Upper lobe of left lung (tissue), 6 donors: ENCODE results near the gene STOML1. TPM values are rescaled to one million over a fixed set of nuclear protein-coding genes. Genes with fewer than 3 reads are reported as not detected.

Source experiments
- ATAC-seq, 2 donors: fragments of 200-7000 bp; cut with Tn5 transposase; one replicate each; pipeline ENCODE4 v1.9.1; 2022; ENCODE audit warnings: mild to moderate bottlenecking in 2 of 2, moderate library complexity in 2 of 2; ENCODE audit not compliant: low FRiP score in 2 of 2
- DNase-seq, 2 donors: peaks; one replicate each; pipeline ENCODE4 v3.0.0-alpha.2; 2019 to 2020
- H3K27ac ChIP-seq, 4 donors: fragments of 200-600 bp; sonication (generic); one replicate each; pipeline ENCODE4 v1.5.1; 2016 to 2019
- H3K27me3 ChIP-seq, 4 donors: fragments of 200-600 bp; sonication (generic); one replicate each; pipeline ENCODE4 v1.5.1; 2017 to 2019
- H3K36me3 ChIP-seq, 4 donors: fragments of 200-600 bp; sonication (generic); one replicate each; pipeline ENCODE4 v1.5.1; 2016 to 2019
- H3K4me1 ChIP-seq, 4 donors: fragments of 200-600 bp; sonication (generic); one replicate each; pipeline ENCODE4 v1.5.1; 2018 to 2019
- H3K4me3 ChIP-seq, 4 donors: fragments of 200-600 bp; sonication (generic); one replicate each; pipeline ENCODE4 v1.5.1; 2017 to 2019; ENCODE audit warnings: mild to moderate bottlenecking in 2 of 4, moderate library complexity in 1 of 4
- H3K9me3 ChIP-seq, 4 donors: fragments of 200-600 bp; sonication (generic); one replicate each; pipeline ENCODE4 v1.5.1; 2018 to 2019
- CTCF ChIP-seq, 6 experiments: fragments of 450-650 bp in 4 of 6; fragments of 200-600 bp in 2 of 6; sonication (generic) in 2 of 6; IDR thresholded peaks; one replicate each; pipeline ENCODE4 v1.5.1; 2016 to 2019; ENCODE audit warnings: antibody characterized with exemption in 6 of 6
- EP300 ChIP-seq, 4 donors: sonication (generic); formaldehyde crosslinking; IDR thresholded peaks; one replicate each; pipeline ENCODE4 v1.5.1; 2017; ENCODE audit warnings: antibody characterized with exemption in 4 of 4, control low read depth in 2 of 4
- POLR2A ChIP-seq, 4 donors: fragments of 450-650 bp; IDR thresholded peaks; one replicate each; pipeline ENCODE4 v1.5.1; 2016 to 2017; ENCODE audit warnings: antibody characterized with exemption in 4 of 4, mild to moderate bottlenecking in 2 of 4
- POLR2AphosphoS5 ChIP-seq, 2 donors: sonication (generic); formaldehyde crosslinking; IDR thresholded peaks; one replicate each; pipeline ENCODE4 v1.5.1; 2017; ENCODE audit warnings: antibody characterized with exemption in 2 of 2
- WGBS, 2 donors: methylation state at CpG; one replicate each; pipeline ENCODE4 v1.1.5; 2017 to 2018; 5-methylcytosine and 5-hydroxymethylcytosine counted together
- total RNA-seq, 6 donors: library from RNA; depleted of rRNA in 4 of 6; stranded (reverse); fragments of >200 nt in 4 of 6; gene quantifications; one replicate each; pipeline versions ENCODE4 v1.1.0 to v1.2.1, GENCODE V29; 2016 to 2021
- donor health status: DM: no; HTN: no; CAD: no; lungs with moderate emphysema.
- donor health status: DM: no; HTN: yes; CAD: no; lungs with severe emphysema.

The STOML1 gene
- total RNA-seq, 6 donors from 2014 or later, result 12.2 to 23.3 (median 18.3) TPM

GRCh38 chr15:73994912-73995622, 3.0 kb upstream of the STOML1 start:
- Histone ChIP-seq H3K27me3 (no peaks in the 10 kb centered on the region), H3K36me3 (peaks cover 6 to 20% (median 15%) of the 10 kb centered on the region in 4 donors), H3K9me3 (no peaks in the 10 kb centered on the region), H3K27ac (peak overlapping the region; percentile 96 to 99 (median 98)), H3K4me3 (peak overlapping the region; percentile 77 to 96 (median 86)), H3K4me1 (peaks cover 58 to 85% (median 77%) of the 10 kb centered on the region in 4 donors)
- DNase-seq (peak in 1 of 2 donors; percentile 78), ATAC-seq (peak; percentile 1 to 4)
- TF ChIP-seq POLR2AphosphoS5 (IDR thresholded peaks at IDR 0.05) (peak in 1 of 2 donors; percentile 9), POLR2A (IDR thresholded peaks at IDR 0.05) (no peak)
- WGBS, 2 donors, result 0% methylated on average over 17 to 18 of the region's 18 CpGs

GRCh38 chr15:73994413-73994883, 2.4 kb upstream of the STOML1 start, which contains the start of gene PML:
Gene PML, plus strand, starts transcription at chr15:73994716. Its CDS starts 97 bp downstream, at chr15:73994813.
- WGBS, 2 donors, result 0 to 1% methylated on average over 26 to 27 of the region's 27 CpGs
- Histone ChIP-seq H3K27ac (peak within 1 kb of the TSS; percentile 96 to 99 (median 98)), H3K4me3 (peak within 1 kb of the TSS; percentile 77 to 96 (median 86)), H3K9me3 (no peaks in the 10 kb centered on the region), H3K4me1 (peaks cover 64 to 86% (median 78%) of the 10 kb centered on the region in 4 donors), H3K27me3 (no peaks in the 10 kb centered on the region), H3K36me3 (peaks cover 6 to 18% (median 14%) of the 10 kb centered on the region in 4 donors)
- DNase-seq (peak; percentile 92 to 99), ATAC-seq (peak; percentile 92 to 95)
- TF ChIP-seq POLR2A (IDR thresholded peaks at IDR 0.05), result peak in 2 of 4 donors; percentile 81
- TF ChIP-seq CTCF (IDR thresholded peaks at IDR 0.05), result peak in 1 of 6 experiments; percentile 42
- TF ChIP-seq EP300 (IDR thresholded peaks at IDR 0.05), result no peak
- TF ChIP-seq POLR2AphosphoS5 (IDR thresholded peaks at IDR 0.05), result peak; percentile 63 to 91

GRCh38 chr15:73993211-73993994, 1.3 kb upstream of the STOML1 start:
- peak overlapping the region in 3 of 4 donors; percentile 98 to 99 (median 98) for H3K27ac ChIP-seq
- TF ChIP-seq EP300 (IDR thresholded peaks at IDR 0.05), result no peak
- no peak for TF ChIP-seq POLR2A (IDR thresholded peaks at IDR 0.05)
- no peak for TF ChIP-seq POLR2AphosphoS5 (IDR thresholded peaks at IDR 0.05)
- TF ChIP-seq CTCF (IDR thresholded peaks at IDR 0.05), result no peak
- no peak for ATAC-seq
- H3K9me3 ChIP-seq, result no peaks in the 10 kb centered on the region
- no peak for DNase-seq
- H3K36me3 ChIP-seq, result peaks cover 3 to 10% (median 9%) of the 10 kb centered on the region in 4 donors
- H3K4me1 ChIP-seq, result peaks cover 68 to 87% (median 79%) of the 10 kb centered on the region in 4 donors
- no peaks in the 10 kb centered on the region for H3K27me3 ChIP-seq
- WGBS, 2 donors, result 88 to 94% methylated on average over 10 of the region's 10 CpGs
- peak overlapping the region in 2 of 4 donors; percentile 77 to 96 for H3K4me3 ChIP-seq

GRCh38 chr15:73992594-73992898, 451 bp upstream of the STOML1 start:
- ATAC-seq (no peak), DNase-seq (no peak)
- no peaks in the 10 kb centered on the region for H3K27me3 ChIP-seq
- H3K27ac ChIP-seq, result peak overlapping the region; percentile 92 to 99 (median 96)
- TF ChIP-seq CTCF (IDR thresholded peaks at IDR 0.05), result peak in 2 of 6 experiments; percentile 3 to 7
- no peak for TF ChIP-seq EP300 (IDR thresholded peaks at IDR 0.05)
- no peak for TF ChIP-seq POLR2AphosphoS5 (IDR thresholded peaks at IDR 0.05)
- H3K9me3 ChIP-seq, result no peaks in the 10 kb centered on the region
- peaks cover 0 to 6% (median 2%) of the 10 kb centered on the region in 4 donors for H3K36me3 ChIP-seq
- H3K4me3 ChIP-seq, result peak overlapping the region in 3 of 4 donors; percentile 76 to 93 (median 87)
- H3K4me1 ChIP-seq, result peaks cover 68 to 83% (median 79%) of the 10 kb centered on the region in 4 donors
- WGBS, 2 donors, result 56 to 69% methylated on average over 5 of the region's 5 CpGs

- peaks cover 72 to 84% (median 79%) of the 10 kb centered on the region in 4 donors for H3K4me1 ChIP-seq
- H3K27ac ChIP-seq, result peak overlapping the region; percentile 92 to 99 (median 96)
- H3K36me3 ChIP-seq, result peaks cover 0 to 6% (median 2%) of the 10 kb centered on the region in 4 donors
- no peaks in the 10 kb centered on the region for H3K9me3 ChIP-seq
- TF ChIP-seq CTCF (IDR thresholded peaks at IDR 0.05) (no peak), POLR2A (IDR thresholded peaks at IDR 0.05) (peak in 1 of 4 donors; percentile 23), EP300 (IDR thresholded peaks at IDR 0.05) (no peak), POLR2AphosphoS5 (IDR thresholded peaks at IDR 0.05) (peak; percentile 62 to 67)
- no peaks in the 10 kb centered on the region for H3K27me3 ChIP-seq
- DNase-seq, result peak in 1 of 2 donors; percentile 86
- 36 to 37% methylated on average over 5 of the region's 5 CpGs for WGBS, 2 donors
- H3K4me3 ChIP-seq, result peak overlapping the region; percentile 76 to 93 (median 82)
- peak in 1 of 2 donors; percentile 22 for ATAC-seq
Measured at GRCh38 chr15:73991260-73991659, 835 bp downstream of the STOML1 start.
